Calu3 (cell line): ENCODE measurements around the gene SLC46A1. TPM values are rescaled to one million over a fixed set of nuclear protein-coding genes. Genes with fewer than 3 reads are reported as not detected.

ENCODE experiments used
- BruUV-seq: library from RNA; stranded (reverse); fragments of 400-500 nt; replicated peaks from 2 replicates; lab custom pipeline; 2021; lab: Mats Ljungman, UMichigan
- CTCF ChIA-PET: fragments of 300-600 bp; sonication (Branson Sonifier 250); formaldehyde crosslinking; loops from one replicate; lab custom pipeline; 2022; ENCODE audit warnings: antibody characterized with exemption; lab: Charles Lee
- DNase-seq: peaks from one replicate; pipeline ENCODE4 v3.0.0; 2022
- H3K27ac Mint-ChIP-seq: one replicate; pipeline ENCODE4 v1.8.0; 2022; ENCODE audit warnings: mixed read lengths; ENCODE audit not compliant: unreplicated experiment
- H3K27me3 Mint-ChIP-seq: one replicate; pipeline ENCODE4 v1.8.0; 2022; ENCODE audit warnings: mixed read lengths; ENCODE audit not compliant: unreplicated experiment
- H3K36me3 Mint-ChIP-seq: one replicate; pipeline ENCODE4 v1.8.0; 2022; ENCODE audit warnings: mild to moderate bottlenecking, moderate library complexity, mixed read lengths; ENCODE audit not compliant: insufficient read depth, unreplicated experiment
- H3K4me1 Mint-ChIP-seq: one replicate; pipeline ENCODE4 v1.8.0; 2022; ENCODE audit warnings: mild to moderate bottlenecking, low read depth, mixed read lengths; ENCODE audit not compliant: unreplicated experiment
- H3K4me3 Mint-ChIP-seq: one replicate; pipeline ENCODE4 v1.8.0; 2022; ENCODE audit warnings: mild to moderate bottlenecking, low read depth, moderate library complexity, mixed read lengths; ENCODE audit not compliant: unreplicated experiment
- H3K9me3 Mint-ChIP-seq: one replicate; pipeline ENCODE4 v1.8.0; 2022; ENCODE audit warnings: low read depth, mixed read lengths; ENCODE audit not compliant: unreplicated experiment
- intact Hi-C: fragments of 100-400 bp; cut with micrococcal nuclease; formaldehyde crosslinking; loops from one replicate; pipeline ENCODE4 v1.10.0; 2022; ENCODE audit not compliant: unreplicated experiment
- total RNA-seq: library from RNA; stranded (reverse); gene quantifications from 2 replicates; pipeline ENCODE4 v1.2.3, GENCODE V29; 2022
- TF ChIP-seq, protein P1 (sequence below): fragments of 200-600 bp; IDR thresholded peaks from one replicate; pipeline ENCODE4 v1.8.0; 2022; ENCODE audit warnings: antibody characterized with exemption; ENCODE audit not compliant: unreplicated experiment

SLC46A1 gene
- total RNA-seq, 1 experiment from 2014 or later = 17.0 TPM

DNA sequence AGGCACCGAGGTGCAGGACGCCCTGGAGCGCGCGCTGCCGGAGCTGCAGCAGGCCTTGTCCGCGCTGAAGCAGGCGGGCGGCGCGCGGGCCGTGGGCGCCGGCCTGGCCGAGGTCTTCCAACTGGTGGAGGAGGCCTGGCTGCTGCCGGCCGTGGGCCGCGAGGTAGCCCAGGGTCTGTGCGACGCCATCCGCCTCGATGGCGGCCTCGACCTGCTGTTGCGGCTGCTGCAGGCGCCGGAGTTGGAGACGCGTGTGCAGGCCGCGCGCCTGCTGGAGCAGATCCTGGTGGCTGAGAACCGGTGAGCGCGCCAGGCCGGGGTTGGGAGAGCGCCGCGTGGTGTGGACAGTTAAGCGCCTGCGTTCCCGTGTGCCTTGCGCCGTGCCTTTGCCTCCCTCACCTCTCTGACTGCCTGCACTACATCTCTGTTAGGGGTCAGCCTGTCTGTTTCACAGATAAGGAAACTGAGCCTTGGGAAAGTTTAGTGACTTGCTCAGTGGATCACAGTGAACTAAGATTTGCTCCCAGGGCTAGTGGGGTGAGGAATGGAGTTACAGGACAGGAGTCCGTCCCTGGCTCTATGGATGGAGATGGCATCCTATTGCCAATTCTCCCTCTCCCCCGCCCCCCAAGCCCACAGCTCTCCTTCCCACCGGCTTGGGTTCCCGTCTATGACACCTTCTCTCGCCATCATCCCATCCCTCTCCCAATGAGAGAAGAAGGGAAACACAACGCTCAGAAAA is 33.6 kb downstream of the SLC46A1 start:
- TF ChIP-seq, protein P1, sequence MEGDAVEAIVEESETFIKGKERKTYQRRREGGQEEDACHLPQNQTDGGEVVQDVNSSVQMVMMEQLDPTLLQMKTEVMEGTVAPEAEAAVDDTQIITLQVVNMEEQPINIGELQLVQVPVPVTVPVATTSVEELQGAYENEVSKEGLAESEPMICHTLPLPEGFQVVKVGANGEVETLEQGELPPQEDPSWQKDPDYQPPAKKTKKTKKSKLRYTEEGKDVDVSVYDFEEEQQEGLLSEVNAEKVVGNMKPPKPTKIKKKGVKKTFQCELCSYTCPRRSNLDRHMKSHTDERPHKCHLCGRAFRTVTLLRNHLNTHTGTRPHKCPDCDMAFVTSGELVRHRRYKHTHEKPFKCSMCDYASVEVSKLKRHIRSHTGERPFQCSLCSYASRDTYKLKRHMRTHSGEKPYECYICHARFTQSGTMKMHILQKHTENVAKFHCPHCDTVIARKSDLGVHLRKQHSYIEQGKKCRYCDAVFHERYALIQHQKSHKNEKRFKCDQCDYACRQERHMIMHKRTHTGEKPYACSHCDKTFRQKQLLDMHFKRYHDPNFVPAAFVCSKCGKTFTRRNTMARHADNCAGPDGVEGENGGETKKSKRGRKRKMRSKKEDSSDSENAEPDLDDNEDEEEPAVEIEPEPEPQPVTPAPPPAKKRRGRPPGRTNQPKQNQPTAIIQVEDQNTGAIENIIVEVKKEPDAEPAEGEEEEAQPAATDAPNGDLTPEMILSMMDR = no peak
- Mint-ChIP-seq H3K27ac (no peak overlapping the region), H3K36me3 (peaks cover 14% of the 10 kb centered on the region), H3K27me3 (peaks cover 12% of the 10 kb centered on the region), H3K9me3 (no peaks in the 10 kb centered on the region), H3K4me3 (peak overlapping the region; percentile 65), H3K4me1 (peaks cover 14% of the 10 kb centered on the region)
- intact Hi-C loops = loop anchor here (1.0 to 5.0 kb wide), 2 partner anchors 8 to 45 kb away; no protein-coding TSS in a partner anchor
- CTCF ChIA-PET = no interaction called here
- no peak for DNase-seq
- BruUV-seq = no TSS peak

DNA sequence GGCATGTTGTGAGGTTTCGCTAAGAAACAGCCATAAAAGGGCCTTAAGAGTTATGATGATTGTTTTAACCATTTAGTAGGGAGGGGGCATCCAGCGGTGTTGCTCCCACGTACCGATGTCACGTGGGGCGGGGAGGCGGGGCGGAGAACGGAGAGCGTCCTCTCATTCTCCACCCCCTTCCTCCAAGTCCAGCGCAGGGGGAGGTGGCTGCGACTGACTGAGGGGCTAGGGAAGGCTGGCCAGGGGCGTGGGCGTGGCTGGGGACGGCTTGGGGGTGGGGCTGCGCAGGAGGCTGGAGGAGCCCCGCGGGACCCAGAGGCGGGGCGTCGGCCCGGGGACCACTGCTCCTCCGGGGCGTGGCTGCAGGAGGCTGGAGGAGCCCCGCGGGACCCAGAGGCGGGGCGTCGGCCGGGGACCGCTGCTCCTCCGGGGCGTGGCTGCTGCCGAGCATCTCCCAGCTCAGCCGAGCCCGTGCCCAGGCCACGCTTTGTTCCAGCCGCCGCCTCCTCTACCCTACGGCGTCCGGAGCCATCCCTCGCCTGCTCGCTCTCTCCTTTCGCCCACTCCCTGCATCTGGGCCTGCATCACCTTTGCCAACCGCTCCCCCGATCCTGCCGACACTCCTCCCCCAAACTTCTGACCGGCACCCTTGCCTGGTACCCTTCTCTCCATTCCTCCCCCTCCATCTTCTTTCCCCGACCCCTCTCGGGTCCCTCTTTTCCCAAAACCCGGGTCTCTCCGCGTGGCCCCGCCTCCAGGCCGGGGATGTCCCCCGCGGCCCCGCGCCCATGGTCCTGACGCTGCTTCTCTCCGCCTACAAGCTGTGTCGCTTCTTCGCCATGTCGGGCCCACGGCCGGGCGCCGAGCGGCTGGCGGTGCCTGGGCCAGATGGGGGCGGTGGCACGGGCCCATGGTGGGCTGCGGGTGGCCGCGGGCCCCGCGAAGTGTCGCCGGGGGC is 34.5 kb downstream of the SLC46A1 start, which contains the start of gene SARM1:
TSS of gene SARM1 (plus strand) at position 450 of the 958 bp plus-strand sequence. CDS start at position 789, 339 bp downstream.
- Mint-ChIP-seq H3K27me3 (peaks cover 12% of the 10 kb centered on the region), H3K4me1 (peaks cover 14% of the 10 kb centered on the region), H3K27ac (no peak within 1 kb of the TSS), H3K4me3 (peak within 1 kb of the TSS; percentile 65), H3K9me3 (no peaks in the 10 kb centered on the region), H3K36me3 (peaks cover 14% of the 10 kb centered on the region)
- CTCF ChIA-PET = interaction anchor here (0.6 kb wide), 1 partner anchor 162 kb away, joined by 3 read pairs; no protein-coding TSS in a partner anchor
- no TSS peak for BruUV-seq
- TF ChIP-seq, protein P1 = no peak
- peak; percentile 59 for DNase-seq
- intact Hi-C loops = loop anchor here (1.0 to 5.0 kb wide), 2 partner anchors 9 to 46 kb away; no protein-coding TSS in a partner anchor

DNA sequence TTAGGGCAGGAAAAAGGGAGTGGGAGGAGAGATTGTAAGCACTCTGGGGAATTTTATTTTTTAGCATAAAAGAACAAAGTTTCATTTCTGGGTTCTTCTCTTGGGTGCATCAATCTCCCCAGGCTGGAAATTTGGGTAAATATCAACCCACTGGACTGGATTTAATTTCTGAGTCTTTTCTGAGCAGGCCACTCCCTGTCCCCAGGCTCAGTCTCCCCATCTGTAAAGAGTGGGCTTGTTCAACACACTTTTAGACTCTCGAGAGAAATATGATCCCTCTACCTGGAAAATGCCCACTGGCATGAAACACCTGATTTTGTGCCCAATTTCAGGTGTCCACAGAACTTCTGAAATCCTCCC is 35.3 kb downstream of the SLC46A1 start:
- intact Hi-C loops = loop anchor here (5.0 kb wide), 1 partner anchor 47 kb away; no protein-coding TSS in a partner anchor
- Mint-ChIP-seq H3K27ac (no peak overlapping the region), H3K9me3 (no peaks in the 10 kb centered on the region), H3K4me3 (peak overlapping the region; percentile 65), H3K27me3 (peaks cover 12% of the 10 kb centered on the region), H3K36me3 (peaks cover 14% of the 10 kb centered on the region), H3K4me1 (peaks cover 14% of the 10 kb centered on the region)
- DNase-seq = no peak
- TF ChIP-seq, protein P1 = no peak
- CTCF ChIA-PET = interaction anchor here (0.6 kb wide), 2 partner anchors 59 to 163 kb away, joined by 3 read pairs; no protein-coding TSS in a partner anchor
- BruUV-seq = no TSS peak
